Brain pericyte (primary cell): ENCODE data around the gene HMCN2.
"Not testable (repeated sequence)": the region's sequence is repeated elsewhere in the genome, so short reads cannot be mapped to it uniquely, and the experiment has no call there.

Source experiments
- DNase-seq: peaks from one replicate; pipeline ENCODE4 v3.0.0-alpha.2; 2012; ENCODE audit warnings: low read depth, low spot score

HMCN2 gene

GRCh38 chr9:130330202-130330862 lies 64.8 kb downstream of the HMCN2 start:
- DNase-seq: peak; percentile 17

- no peak for DNase-seq
Observed at GRCh38 chr9:130331061-130331460, 65.5 kb downstream of the HMCN2 start.

- DNase-seq: no peak
Observed at GRCh38 chr9:130331573-130331972, 66.0 kb downstream of the HMCN2 start.

GRCh38 chr9:130332384-130332926 lies 66.9 kb downstream of the HMCN2 start:
- no peak for DNase-seq

GRCh38 chr9:130333041-130333711 lies 67.6 kb downstream of the HMCN2 start:
- DNase-seq: peak; percentile 15

- DNase-seq: no peak
Observed at GRCh38 chr9:130333712-130334062, 68.1 kb downstream of the HMCN2 start.

- no peak for DNase-seq
Observed at GRCh38 chr9:130334915-130335314, 69.4 kb downstream of the HMCN2 start.

- DNase-seq: no peak
Observed at GRCh38 chr9:130336027-130336610, 70.6 kb downstream of the HMCN2 start.

- DNase-seq: no peak
Observed at GRCh38 chr9:130336885-130337284, 71.3 kb downstream of the HMCN2 start.

GRCh38 chr9:130337318-130337717 lies 71.8 kb downstream of the HMCN2 start:
- DNase-seq: no peak

GRCh38 chr9:130337784-130338380 lies 72.3 kb downstream of the HMCN2 start:
- DNase-seq: no peak

GRCh38 chr9:130338891-130339290 lies 73.3 kb downstream of the HMCN2 start:
- DNase-seq: not testable (repeated sequence)

- no peak for DNase-seq
Observed at GRCh38 chr9:130339306-130339705, 73.7 kb downstream of the HMCN2 start.

GRCh38 chr9:130340011-130340410 lies 74.5 kb downstream of the HMCN2 start:
- no peak for DNase-seq

GRCh38 chr9:130340557-130340956 lies 75.0 kb downstream of the HMCN2 start:
- DNase-seq: not testable (repeated sequence)

GRCh38 chr9:130341128-130341527 lies 75.6 kb downstream of the HMCN2 start:
- DNase-seq: no peak

- DNase-seq: no peak
Observed at GRCh38 chr9:130341839-130342713, 76.5 kb downstream of the HMCN2 start.

- no peak for DNase-seq
Observed at GRCh38 chr9:130342714-130343085, 77.1 kb downstream of the HMCN2 start.

GRCh38 chr9:130343445-130343918 lies 77.9 kb downstream of the HMCN2 start:
- DNase-seq: no peak

- no peak for DNase-seq
Observed at GRCh38 chr9:130344366-130344765, 78.8 kb downstream of the HMCN2 start.
